GM19452 (cell line): ENCODE data around the gene TMEM134.

Experiments
- ATAC-seq: cut with Tn5 transposase; IDR thresholded peaks from one replicate; pipeline ENCODE4 v1.9.1; 2021; ENCODE audit not compliant: unreplicated experiment

The TMEM134 gene

GRCh38 chr11:67463680-67464410 lies 5.2 kb downstream of the TMEM134 start:
- no peak for ATAC-seq

DNA sequence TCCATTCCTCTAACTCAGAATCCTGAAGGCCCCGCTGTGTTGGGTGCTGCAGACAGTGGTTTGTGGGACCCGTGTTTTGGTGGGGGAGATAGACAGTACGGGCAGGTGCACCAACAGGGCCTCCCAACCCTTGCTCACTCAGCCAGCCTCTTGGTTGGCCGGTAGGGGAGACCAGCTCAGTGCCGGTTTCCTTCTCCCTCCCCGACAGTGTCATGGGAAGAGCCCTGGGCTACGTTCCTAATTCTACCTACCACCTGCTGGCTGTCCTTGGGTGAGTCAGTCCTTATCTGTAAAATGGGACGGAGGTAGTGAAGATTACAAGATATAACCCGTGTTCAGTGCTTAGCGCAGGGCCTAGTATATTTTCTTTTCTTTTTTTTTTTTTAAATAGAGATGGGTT lies 5.9 kb downstream of the TMEM134 start:
- ATAC-seq, result no peak

DNA sequence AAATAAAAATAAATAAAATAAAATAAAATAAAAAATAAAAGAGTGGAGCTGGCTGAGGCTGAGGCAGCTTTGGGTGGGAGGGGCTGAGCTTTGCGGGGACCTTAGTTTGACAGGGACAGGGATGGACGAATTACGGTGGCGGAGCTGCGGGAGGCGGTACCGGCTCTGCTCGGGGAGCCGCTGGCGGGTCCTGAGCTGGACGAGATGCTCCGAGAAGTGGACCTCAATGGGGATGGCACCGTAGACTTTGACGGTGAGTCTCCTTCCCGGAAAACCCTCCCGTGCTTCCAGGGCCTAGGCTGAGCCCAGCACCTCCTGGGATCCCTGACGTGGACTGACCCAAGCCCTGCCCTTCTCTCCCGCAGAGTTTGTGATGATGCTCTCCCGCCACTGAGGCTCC lies 10.8 kb downstream of the TMEM134 start:
- no peak for ATAC-seq

DNA sequence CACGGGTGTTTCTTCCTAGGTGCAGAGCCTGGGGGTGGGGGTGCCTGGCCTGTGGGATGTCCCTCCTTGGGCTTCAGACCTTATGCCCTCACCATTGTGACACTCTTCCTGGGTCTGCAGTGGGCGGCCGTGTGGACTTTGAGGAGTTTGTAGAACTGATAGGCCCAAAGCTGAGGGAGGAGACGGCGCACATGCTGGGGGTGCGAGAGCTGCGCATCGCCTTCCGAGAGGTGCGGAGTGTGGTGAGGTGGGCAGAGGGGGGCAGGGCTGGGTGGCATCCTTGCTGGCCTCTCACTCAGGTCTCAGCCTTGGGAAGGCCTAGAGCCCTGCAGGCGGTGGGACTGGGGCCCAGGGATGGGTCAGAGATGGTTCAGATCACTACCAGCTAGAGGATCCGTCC lies 11.6 kb downstream of the TMEM134 start:
- ATAC-seq, result no peak

GRCh38 chr11:67456068-67456705 lies 12.9 kb downstream of the TMEM134 start:
- no peak for ATAC-seq

GRCh38 chr11:67455054-67455453 lies 14.0 kb downstream of the TMEM134 start, which contains the start of gene CABP4:
CABP4 (plus strand) TSS chr11:67455354; CDS start chr11:67455424, 70 bp downstream.
- no peak for ATAC-seq

- ATAC-seq, result no peak
Measured at GRCh38 chr11:67453816-67454732, 15.0 kb downstream of the TMEM134 start.

- ATAC-seq, result no peak
Measured at GRCh38 chr11:67452141-67452952, 16.7 kb downstream of the TMEM134 start, which contains the start of gene GPR152. GPR152 (minus strand) TSS chr11:67452729; CDS start chr11:67452724, 5 bp downstream.

DNA sequence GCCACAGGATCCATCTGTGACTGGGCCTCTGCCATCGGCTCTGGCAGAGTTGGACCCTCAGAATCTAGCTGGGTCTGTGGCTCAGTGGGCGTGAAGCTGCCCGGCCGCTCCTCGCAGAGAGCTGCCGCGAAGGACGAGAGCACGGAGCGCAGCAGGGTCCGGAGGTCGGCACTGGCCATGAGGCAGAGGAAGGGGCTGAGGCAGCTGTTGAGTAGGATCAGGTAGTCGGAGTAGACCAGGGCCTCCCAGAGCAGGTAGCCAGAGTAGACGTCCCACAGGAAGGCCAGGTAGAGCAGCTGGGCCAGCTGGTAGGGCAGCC lies 17.4 kb downstream of the TMEM134 start:
- no peak for ATAC-seq

- no peak for ATAC-seq
Measured at GRCh38 chr11:67450796-67451657, 18.0 kb downstream of the TMEM134 start.

DNA sequence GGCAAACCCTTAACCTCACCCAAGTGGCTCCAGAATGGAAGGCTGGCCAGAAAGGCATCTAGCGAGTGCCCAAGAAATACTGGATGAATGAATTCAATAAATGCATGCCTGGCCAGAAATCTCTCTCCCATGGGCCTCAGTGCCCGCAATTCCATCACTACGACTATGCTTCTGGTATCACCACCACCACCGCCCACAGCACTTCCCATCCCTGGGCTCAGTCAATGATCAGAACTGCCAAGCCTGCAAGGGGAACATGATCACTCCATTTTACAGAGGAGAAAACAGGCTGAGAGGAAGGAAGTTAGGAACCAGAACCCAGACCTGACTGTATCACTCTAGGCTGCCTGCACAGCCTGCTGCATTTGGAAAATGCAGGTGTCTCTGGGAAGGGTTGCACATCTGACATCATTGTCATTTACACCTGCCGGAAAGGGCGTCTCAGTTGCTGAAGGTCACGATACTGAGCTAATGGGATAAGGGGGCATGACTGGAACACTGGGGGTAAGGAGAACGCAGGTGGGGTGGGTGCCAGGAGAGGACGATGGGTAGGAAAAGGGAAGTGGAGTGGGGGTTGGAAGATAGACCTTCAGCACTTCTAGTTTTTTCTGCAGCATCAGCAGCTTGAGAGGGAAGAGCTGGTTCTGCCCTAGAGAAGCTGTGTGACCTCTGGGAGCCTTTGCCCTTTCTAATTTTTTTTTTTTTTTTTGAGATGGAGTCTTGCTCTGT lies 19.8 kb downstream of the TMEM134 start:
- ATAC-seq, result no peak

GRCh38 chr11:67448220-67448609 lies 20.8 kb downstream of the TMEM134 start:
- no peak for ATAC-seq

- ATAC-seq, result no peak
Measured at GRCh38 chr11:67445515-67445914, 23.5 kb downstream of the TMEM134 start.

- no peak for ATAC-seq
Measured at GRCh38 chr11:67442504-67443404, 26.3 kb downstream of the TMEM134 start.

DNA sequence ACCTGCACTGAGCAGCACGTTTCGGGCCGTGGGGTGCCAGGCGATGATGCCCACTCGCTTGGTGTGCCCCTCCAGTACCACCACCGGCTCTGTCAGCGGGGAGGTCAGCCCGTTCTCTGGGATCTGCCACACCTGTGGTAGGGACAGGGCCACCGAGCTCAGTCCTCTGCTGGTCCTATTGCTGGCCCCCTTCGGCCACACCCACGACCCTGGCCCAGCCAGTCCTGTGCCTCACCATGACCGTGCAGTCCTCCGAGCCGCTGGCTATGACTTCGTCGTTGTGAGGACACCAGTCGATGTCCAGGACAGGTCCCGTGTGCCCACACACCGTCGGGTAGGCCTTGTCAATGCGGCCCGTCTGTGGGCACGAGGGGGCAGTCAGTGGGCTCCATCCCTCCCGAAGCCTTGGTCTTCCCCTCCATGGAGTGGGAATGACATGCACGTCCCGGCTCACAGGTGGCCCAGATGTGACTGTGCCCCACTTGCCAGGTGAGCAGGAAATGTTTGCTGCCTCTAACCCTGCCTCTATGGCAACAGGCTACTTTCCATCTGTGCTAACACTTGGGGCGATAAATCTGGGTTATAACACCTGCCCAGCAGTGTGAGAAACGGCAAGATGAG lies 27.2 kb downstream of the TMEM134 start:
- ATAC-seq, result no peak

- ATAC-seq, result no peak
Measured at GRCh38 chr11:67441098-67441563, 27.9 kb downstream of the TMEM134 start.

DNA sequence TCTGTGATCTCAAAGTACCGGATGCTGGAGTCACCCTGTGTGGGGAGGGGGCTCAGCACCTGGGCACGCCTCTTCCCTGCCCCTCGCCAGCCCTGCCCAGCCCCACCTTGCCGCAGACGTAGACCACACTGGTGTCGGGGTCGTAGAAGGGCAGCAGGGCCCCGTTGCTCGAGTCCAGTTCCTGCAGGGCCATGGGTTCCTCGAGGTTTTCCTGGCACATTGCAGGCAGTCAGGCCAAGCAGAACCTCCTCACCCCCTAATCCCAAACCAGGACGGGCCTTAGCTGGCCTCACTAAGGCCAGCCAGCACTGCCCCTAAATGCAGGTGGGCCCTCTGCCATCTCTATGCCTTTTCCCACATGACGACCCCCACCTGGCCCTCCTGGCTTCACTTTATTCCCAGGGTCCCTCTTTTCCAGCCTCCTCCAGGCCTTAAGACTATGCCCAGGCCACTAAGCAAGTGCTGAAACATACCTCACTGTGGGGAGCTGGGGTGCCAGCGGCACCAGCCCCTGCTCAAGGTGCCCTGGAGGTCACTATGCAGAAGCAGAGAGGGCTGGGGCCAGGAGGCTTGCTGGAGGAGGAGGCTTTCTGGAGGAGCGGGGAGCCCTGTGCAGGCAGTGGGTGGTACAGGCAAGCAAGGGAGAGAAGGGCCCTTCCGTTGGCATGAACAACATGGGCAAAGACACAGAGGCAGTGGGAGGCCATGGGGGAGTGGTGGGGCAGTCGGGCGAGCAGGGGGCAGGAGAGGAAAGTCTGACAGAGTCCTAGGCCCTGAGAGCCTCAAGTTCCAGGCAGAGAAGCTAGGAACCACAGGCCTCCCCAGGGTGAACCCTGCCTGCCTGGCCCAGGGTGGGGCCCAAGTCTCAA lies 28.6 kb downstream of the TMEM134 start:
- ATAC-seq, result no peak
